Effector memory CD8-positive, alpha-beta T cell (primary cell): ENCODE data around the gene ANKRD50.
A peak's percentile ranks its signal among the peaks of the same experiment; 100 is the strongest.

ENCODE experiments used
- ATAC-seq: fragments of 150-1000 bp; cut with Tn5 transposase; replicated peaks from 2 replicates; pipeline ENCODE4 v1.10.0; 2021; ENCODE audit warnings: mild to moderate bottlenecking, moderate library complexity
- DNase-seq, 3 experiments: peaks; one replicate each; pipeline ENCODE4 v3.0.0; 2021
- H3K27ac Mint-ChIP-seq, 2 donors: one replicate each; pipeline ENCODE4 v1.8.0; 2022; ENCODE audit warnings: mild to moderate bottlenecking in 2 of 2, mixed read lengths in 2 of 2, moderate library complexity in 2 of 2
- H3K27me3 Mint-ChIP-seq, 2 donors: one replicate each; pipeline ENCODE4 v1.8.0; 2022; ENCODE audit warnings: mixed read lengths in 2 of 2
- H3K36me3 Mint-ChIP-seq: one replicate; pipeline ENCODE4 v1.8.0; 2022; ENCODE audit warnings: mild to moderate bottlenecking, moderate library complexity, mixed read lengths; ENCODE audit not compliant: insufficient read depth
- H3K4me1 Mint-ChIP-seq, 2 donors: one replicate each; pipeline ENCODE4 v1.8.0; 2022; ENCODE audit warnings: low read depth in 2 of 2, mixed read lengths in 2 of 2
- H3K4me3 Mint-ChIP-seq, 2 donors: one replicate each; pipeline ENCODE4 v1.8.0; 2022; ENCODE audit warnings: mild to moderate bottlenecking in 2 of 2, mixed read lengths in 2 of 2, moderate library complexity in 2 of 2
- H3K9me3 Mint-ChIP-seq, 2 donors: one replicate each; pipeline ENCODE4 v1.8.0; 2022; ENCODE audit warnings: mixed read lengths in 2 of 2

ANKRD50 gene

DNA sequence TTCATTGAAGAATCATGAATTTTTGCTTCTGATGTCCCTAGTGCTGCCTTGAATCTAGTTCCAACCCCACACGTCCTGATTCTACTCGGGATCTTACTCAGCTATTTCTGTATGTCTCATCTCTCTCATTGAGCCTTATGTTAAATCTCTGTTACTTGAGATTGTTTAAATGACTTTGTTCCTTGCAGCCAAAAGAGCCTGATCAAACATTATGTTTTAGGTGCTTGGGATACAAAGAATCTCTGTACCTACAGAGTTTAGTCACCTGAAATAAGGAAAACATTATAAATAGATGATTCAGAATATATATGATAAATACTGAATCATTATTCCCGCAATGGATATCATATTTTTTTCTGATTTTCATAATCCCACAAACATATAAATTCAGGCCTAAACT lies 13.7 kb upstream of the ANKRD50 start:
- H3K9me3 Mint-ChIP-seq: peaks cover 4 to 8% of the 10 kb centered on the region in 2 donors
- ATAC-seq (no peak), DNase-seq (no peak)
- H3K27ac Mint-ChIP-seq: no peak overlapping the region
- no peaks in the 10 kb centered on the region for H3K27me3 Mint-ChIP-seq
- no peaks in the 10 kb centered on the region for H3K36me3 Mint-ChIP-seq
- H3K4me1 Mint-ChIP-seq: no peaks in the 10 kb centered on the region
- H3K4me3 Mint-ChIP-seq: no peak overlapping the region

DNA sequence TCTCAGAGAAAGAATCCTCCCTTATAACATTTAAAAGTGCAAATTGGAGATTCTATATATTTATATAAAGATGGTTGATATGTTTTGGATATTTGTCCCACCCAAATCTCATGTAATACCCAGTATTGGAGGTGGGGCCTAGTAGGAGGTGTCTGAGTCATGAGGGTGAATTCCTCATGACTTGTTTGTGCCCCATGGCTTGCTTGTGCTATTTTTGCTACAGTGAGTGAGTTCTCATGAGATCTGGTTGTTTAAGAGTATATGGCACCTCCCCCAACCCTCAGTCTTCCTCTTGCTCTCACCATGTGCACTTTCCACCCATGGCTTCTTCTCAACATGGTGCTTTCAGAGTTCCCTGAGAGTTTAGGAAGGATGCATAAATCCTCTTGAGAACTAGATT lies 9.5 kb upstream of the ANKRD50 start:
- Mint-ChIP-seq H3K4me1 (no peaks in the 10 kb centered on the region), H3K27me3 (no peaks in the 10 kb centered on the region), H3K9me3 (peaks cover 0 to 2% of the 10 kb centered on the region in 2 donors), H3K4me3 (no peak overlapping the region), H3K27ac (no peak overlapping the region), H3K36me3 (no peaks in the 10 kb centered on the region)
- DNase-seq: no peak
- no peak for ATAC-seq

- H3K9me3 Mint-ChIP-seq: no peaks in the 10 kb centered on the region
- H3K27me3 Mint-ChIP-seq: peaks cover 5 to 9% of the 10 kb centered on the region in 2 donors
- H3K4me3 Mint-ChIP-seq: no peak overlapping the region
Observed at GRCh38 chr4:124717101-124717500, 4.6 kb upstream of the ANKRD50 start.

GRCh38 chr4:124713185-124713592 lies 657 bp upstream of the ANKRD50 start:
- Mint-ChIP-seq H3K4me3 (peak overlapping the region in 1 of 2 donors; percentile 75), H3K27me3 (peaks cover 5 to 9% of the 10 kb centered on the region in 2 donors), H3K9me3 (peaks cover 0 to 3% of the 10 kb centered on the region in 2 donors), H3K4me1 (peaks cover 4 to 6% of the 10 kb centered on the region in 2 donors), H3K27ac (peak overlapping the region in 1 of 2 donors; percentile 75), H3K36me3 (peaks cover 3% of the 10 kb centered on the region)
- no peak for DNase-seq
- no peak for ATAC-seq

More at GRCh38 chr4:124717101-124717500, 4.6 kb upstream of the ANKRD50 start:
- no peak overlapping the region for H3K27ac Mint-ChIP-seq
- H3K4me1 Mint-ChIP-seq: peaks cover 4 to 6% of the 10 kb centered on the region in 2 donors
- no peak for DNase-seq
- peaks cover 3% of the 10 kb centered on the region for H3K36me3 Mint-ChIP-seq
- no peak for ATAC-seq

GRCh38 chr4:124711471-124712371 lies 811 bp downstream of the ANKRD50 start:
- DNase-seq: no peak
- H3K4me3 Mint-ChIP-seq: no peak overlapping the region
- peak overlapping the region in 1 of 2 donors; percentile 75 for H3K27ac Mint-ChIP-seq
- ATAC-seq: peak; percentile 11
- H3K9me3 Mint-ChIP-seq: peaks cover 0 to 3% of the 10 kb centered on the region in 2 donors
- peaks cover 4 to 6% of the 10 kb centered on the region in 2 donors for H3K4me1 Mint-ChIP-seq
- peaks cover 5 to 9% of the 10 kb centered on the region in 2 donors for H3K27me3 Mint-ChIP-seq
- peaks cover 3% of the 10 kb centered on the region for H3K36me3 Mint-ChIP-seq

- ATAC-seq (no peak), DNase-seq (no peak)
- Mint-ChIP-seq H3K9me3 (peaks cover 0 to 3% of the 10 kb centered on the region in 2 donors), H3K27ac (no peak overlapping the region), H3K4me1 (peaks cover 4 to 6% of the 10 kb centered on the region in 2 donors), H3K36me3 (peaks cover 3% of the 10 kb centered on the region), H3K4me3 (no peak overlapping the region), H3K27me3 (peaks cover 5 to 9% of the 10 kb centered on the region in 2 donors)
Observed at GRCh38 chr4:124710911-124711310, 1.6 kb downstream of the ANKRD50 start.

DNA sequence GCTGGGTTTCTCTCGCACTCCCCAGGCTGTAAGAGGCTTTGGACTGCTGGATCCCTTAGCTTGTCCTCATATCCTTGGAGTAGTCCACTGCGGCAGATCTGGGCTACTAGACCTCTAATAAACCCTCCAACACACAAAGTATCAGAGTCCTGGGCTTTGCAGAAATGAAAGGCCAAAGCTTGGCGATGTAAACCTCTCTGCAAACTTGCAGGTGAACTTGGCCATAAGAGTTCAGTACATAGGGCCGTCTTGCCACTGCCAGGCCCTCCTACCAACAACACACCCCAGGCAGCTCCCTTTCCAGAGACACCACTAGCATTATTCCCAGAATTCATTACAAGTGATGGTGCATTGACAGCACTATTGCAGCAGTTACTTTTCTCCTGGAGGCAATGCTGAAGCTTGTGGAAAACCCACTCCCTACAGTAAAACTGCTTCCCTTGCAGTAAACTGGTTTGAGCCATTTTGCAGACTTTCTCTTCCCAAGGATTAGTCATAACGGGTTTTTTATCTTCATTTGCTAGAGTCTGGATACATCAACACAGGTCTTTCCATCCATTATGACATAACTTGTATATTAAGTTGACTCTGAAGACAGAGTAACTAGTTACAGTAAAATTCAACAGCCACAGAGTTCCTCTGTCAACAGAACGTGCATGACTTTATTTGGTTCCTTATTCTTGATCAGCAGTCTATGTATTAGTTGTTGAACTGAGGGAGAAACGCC lies 2.4 kb downstream of the ANKRD50 start:
- DNase-seq (no peak), ATAC-seq (no peak)
- H3K36me3 Mint-ChIP-seq: peaks cover 3% of the 10 kb centered on the region
- H3K9me3 Mint-ChIP-seq: peaks cover 0 to 3% of the 10 kb centered on the region in 2 donors
- no peak overlapping the region for H3K4me3 Mint-ChIP-seq
- H3K4me1 Mint-ChIP-seq: peaks cover 4 to 6% of the 10 kb centered on the region in 2 donors
- H3K27me3 Mint-ChIP-seq: peaks cover 5 to 9% of the 10 kb centered on the region in 2 donors
- no peak overlapping the region for H3K27ac Mint-ChIP-seq

- Mint-ChIP-seq H3K27me3 (peaks cover 5 to 9% of the 10 kb centered on the region in 2 donors), H3K27ac (no peak overlapping the region), H3K4me3 (no peak overlapping the region), H3K9me3 (peaks cover 0 to 3% of the 10 kb centered on the region in 2 donors), H3K4me1 (peaks cover 4 to 6% of the 10 kb centered on the region in 2 donors), H3K36me3 (peaks cover 3% of the 10 kb centered on the region)
- DNase-seq: no peak
- no peak for ATAC-seq
Observed at GRCh38 chr4:124708517-124709300, 3.8 kb downstream of the ANKRD50 start.

- Mint-ChIP-seq H3K27ac (no peak overlapping the region), H3K9me3 (peaks cover 0 to 8% of the 10 kb centered on the region in 2 donors), H3K27me3 (no peaks in the 10 kb centered on the region), H3K4me3 (no peak overlapping the region), H3K4me1 (no peaks in the 10 kb centered on the region), H3K36me3 (no peaks in the 10 kb centered on the region)
- ATAC-seq (no peak), DNase-seq (no peak)
Observed at GRCh38 chr4:124705393-124705792, 7.1 kb downstream of the ANKRD50 start.

DNA sequence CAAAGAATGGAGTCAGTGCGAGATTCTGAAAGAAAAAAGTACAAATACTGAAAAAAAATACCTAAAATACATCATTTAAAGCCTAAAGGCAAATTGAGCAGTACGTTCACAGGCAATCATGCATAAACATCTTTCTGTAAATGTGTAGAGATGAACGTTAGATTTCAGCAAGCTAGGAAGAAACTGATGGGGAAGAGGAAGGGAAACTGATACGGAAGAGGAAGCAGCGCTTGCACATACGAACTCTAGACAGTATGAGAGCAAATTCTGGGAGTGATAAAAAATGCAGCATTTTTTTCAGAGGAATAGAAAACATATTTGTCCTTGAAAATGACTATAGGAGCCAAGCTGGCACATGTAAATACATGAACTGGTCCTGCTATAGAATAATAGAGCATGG lies 9.4 kb downstream of the ANKRD50 start:
- no peak overlapping the region for H3K4me3 Mint-ChIP-seq
- ATAC-seq (no peak), DNase-seq (no peak)
- H3K4me1 Mint-ChIP-seq: no peaks in the 10 kb centered on the region
- peaks cover 0 to 5% of the 10 kb centered on the region in 2 donors for H3K9me3 Mint-ChIP-seq
- no peaks in the 10 kb centered on the region for H3K27me3 Mint-ChIP-seq
- no peaks in the 10 kb centered on the region for H3K36me3 Mint-ChIP-seq
- H3K27ac Mint-ChIP-seq: no peak overlapping the region

- no peak overlapping the region for H3K4me3 Mint-ChIP-seq
- no peak overlapping the region for H3K27ac Mint-ChIP-seq
- no peaks in the 10 kb centered on the region for H3K36me3 Mint-ChIP-seq
- H3K4me1 Mint-ChIP-seq: no peaks in the 10 kb centered on the region
- DNase-seq (no peak), ATAC-seq (no peak)
- H3K27me3 Mint-ChIP-seq: no peaks in the 10 kb centered on the region
- H3K9me3 Mint-ChIP-seq: peaks cover 0 to 2% of the 10 kb centered on the region in 2 donors
Observed at GRCh38 chr4:124697441-124697840, 15.1 kb downstream of the ANKRD50 start.

DNA sequence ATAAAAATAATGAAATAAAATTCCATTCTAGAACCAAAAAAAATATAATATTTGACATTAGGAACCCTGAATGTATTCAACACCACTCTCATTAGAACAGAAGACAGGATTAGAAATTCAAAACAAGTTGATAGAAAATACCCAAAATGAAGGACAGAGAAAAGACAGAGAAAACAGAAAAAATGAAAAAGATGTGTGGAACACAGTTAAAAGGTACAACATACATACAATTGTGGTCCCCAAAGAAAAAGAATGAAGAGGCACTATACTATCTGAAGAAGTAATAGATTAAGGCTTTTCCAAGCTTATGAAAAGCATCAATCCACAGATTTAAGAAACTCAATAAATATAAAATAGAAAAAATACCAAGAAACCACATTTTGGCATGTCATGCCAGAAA lies 16.4 kb downstream of the ANKRD50 start:
- Mint-ChIP-seq H3K4me3 (no peak overlapping the region), H3K4me1 (no peaks in the 10 kb centered on the region), H3K36me3 (no peaks in the 10 kb centered on the region), H3K27ac (no peak overlapping the region), H3K9me3 (peaks cover 0 to 2% of the 10 kb centered on the region in 2 donors), H3K27me3 (no peaks in the 10 kb centered on the region)
- no peak for ATAC-seq
- DNase-seq: no peak
